AG04449 (cell line): ENCODE results near the gene CASP5.
"Not testable (repeated sequence)": the region's sequence is repeated elsewhere in the genome, so short reads cannot be mapped to it uniquely, and the experiment has no call there.

ENCODE experiments used
- CTCF ChIA-PET: fragments of 350-600 bp; formaldehyde crosslinking; extraction: SDS; loops from one replicate; lab custom pipeline; 2021; ENCODE audit warnings: antibody characterized with exemption; lab: Yijun Ruan, JAX
- POLR2A ChIA-PET: fragments of 400-600, 350-600 bp; formaldehyde crosslinking; extraction: SDS; loops from one replicate; lab custom pipeline; 2020; ENCODE audit warnings: antibody characterized with exemption, inconsistent platforms; lab: Yijun Ruan, JAX
- DNase-seq: peaks from one replicate; pipeline ENCODE4 v3.0.0-alpha.2; 2010; ENCODE audit warnings: low read depth, low spot score
- H3K4me3 ChIP-seq: 2 replicates; pipeline ENCODE4 v1.5.1; 2011; ENCODE audit warnings: low read depth, mild to moderate bottlenecking, control low read depth, low read length
- CTCF ChIP-seq: IDR thresholded peaks from one replicate; pipeline ENCODE4 v1.5.1; 2011; ENCODE audit warnings: mild to moderate bottlenecking, moderate library complexity, low read length, control low read depth, inconsistent platforms; ENCODE audit not compliant: insufficient read depth; ENCODE audit errors: missing control alignments

Gene CASP5

GRCh38 chr11:104992781-104993180, 30.2 kb downstream of the CASP5 start:
- no peak overlapping the region for H3K4me3 ChIP-seq
- DNase-seq = no peak
- POLR2A ChIA-PET = no interaction called here
- TF ChIP-seq CTCF = no peak
- CTCF ChIA-PET = no interaction called here

GRCh38 chr11:104991994-104992393, 31.0 kb downstream of the CASP5 start:
- no peak for DNase-seq
- CTCF ChIA-PET = no interaction called here
- no peak overlapping the region for H3K4me3 ChIP-seq
- POLR2A ChIA-PET = no interaction called here
- no peak for TF ChIP-seq CTCF

GRCh38 chr11:104984808-104985207, 38.2 kb downstream of the CASP5 start:
- CTCF ChIA-PET = no interaction called here
- POLR2A ChIA-PET = no interaction called here
- H3K4me3 ChIP-seq = no peak overlapping the region
- TF ChIP-seq CTCF = no peak
- no peak for DNase-seq

GRCh38 chr11:104979839-104980238, 43.1 kb downstream of the CASP5 start:
- ChIA-PET POLR2A (no interaction called here), CTCF (no interaction called here)
- H3K4me3 ChIP-seq = no peak overlapping the region
- TF ChIP-seq CTCF = no peak
- no peak for DNase-seq

GRCh38 chr11:104973616-104974015, 49.4 kb downstream of the CASP5 start:
- no peak overlapping the region for H3K4me3 ChIP-seq
- no peak for DNase-seq
- ChIA-PET POLR2A (no interaction called here), CTCF (no interaction called here)
- TF ChIP-seq CTCF = no peak

GRCh38 chr11:104972924-104973323, 50.0 kb downstream of the CASP5 start:
- DNase-seq, CTCF ChIA-PET, H3K4me3 ChIP-seq, POLR2A ChIA-PET: not testable (repeated sequence)

- no peak for TF ChIP-seq CTCF
- H3K4me3 ChIP-seq = no peak overlapping the region
- POLR2A ChIA-PET = no interaction called here
- CTCF ChIA-PET = no interaction called here
- no peak for DNase-seq
Measured at GRCh38 chr11:104970756-104971155, 52.2 kb downstream of the CASP5 start.
